A549 (cell line): Measurements from ENCODE around the gene HMG20A.

Source experiments
- CTCF ChIP-seq: fragments of >200 bp; sonication (Bioruptor Twin); formaldehyde crosslinking; IDR thresholded peaks from 3 replicates; pipeline ENCODE4 v1.5.1; 2016
- E2F6 ChIP-seq: IDR thresholded peaks from 2 replicates; pipeline ENCODE4 v1.6.1; 2012; ENCODE audit warnings: low read depth, borderline replicate concordance
- ELK1 ChIP-seq: fragments of 150-350 bp; IDR thresholded peaks from 2 replicates; pipeline ENCODE4 v1.6.1; 2014; ENCODE audit warnings: low read depth, mild to moderate bottlenecking, low read length
- KDM1A ChIP-seq: fragments of 200-600 bp; sonication (generic); IDR thresholded peaks from 2 replicates; pipeline ENCODE4 v1.6.1; 2016; ENCODE audit warnings: low read depth, mild to moderate bottlenecking
- MAFK ChIP-seq: fragments of 450-650 bp; IDR thresholded peaks from 2 replicates; pipeline ENCODE4 v1.6.1; 2014; ENCODE audit not compliant: partially characterized antibody
- MAX ChIP-seq: IDR thresholded peaks from 2 replicates; pipeline ENCODE4 v1.6.1; 2012
- MYC ChIP-seq: IDR thresholded peaks from 2 replicates; pipeline ENCODE4 v1.6.1; 2012; ENCODE audit warnings: mild to moderate bottlenecking, inconsistent platforms, low read length, improper control_type of control experiment, borderline replicate concordance
- POLR2A ChIP-seq: IDR thresholded peaks from 2 replicates; pipeline ENCODE4 v1.6.1; 2012; ENCODE audit warnings: mild to moderate bottlenecking, low read length
- SREBF2 ChIP-seq: fragments of 450-650 bp; IDR thresholded peaks from 2 replicates; pipeline ENCODE4 v1.6.1; 2014; ENCODE audit warnings: mild to moderate bottlenecking, moderate library complexity

- TF ChIP-seq POLR2A (no peak), ELK1 (no peak), CTCF (no peak), MAX (no peak), SREBF2 (no peak), KDM1A (no peak), MAFK (no peak), MYC (no peak), E2F6 (no peak)
Measured at GRCh38 chr15:77421370-77421700, 647 bp downstream of the HMG20A start.
